CD4-positive, alpha-beta T cell treated with Interleukin-10 for 1 hour (primary cell): Measurements from ENCODE around the gene DENND1B.

ENCODE experiments used
- DNase-seq: peaks from one replicate; pipeline ENCODE4 v3.0.0-alpha.2; 2020

DENND1B gene

DNA sequence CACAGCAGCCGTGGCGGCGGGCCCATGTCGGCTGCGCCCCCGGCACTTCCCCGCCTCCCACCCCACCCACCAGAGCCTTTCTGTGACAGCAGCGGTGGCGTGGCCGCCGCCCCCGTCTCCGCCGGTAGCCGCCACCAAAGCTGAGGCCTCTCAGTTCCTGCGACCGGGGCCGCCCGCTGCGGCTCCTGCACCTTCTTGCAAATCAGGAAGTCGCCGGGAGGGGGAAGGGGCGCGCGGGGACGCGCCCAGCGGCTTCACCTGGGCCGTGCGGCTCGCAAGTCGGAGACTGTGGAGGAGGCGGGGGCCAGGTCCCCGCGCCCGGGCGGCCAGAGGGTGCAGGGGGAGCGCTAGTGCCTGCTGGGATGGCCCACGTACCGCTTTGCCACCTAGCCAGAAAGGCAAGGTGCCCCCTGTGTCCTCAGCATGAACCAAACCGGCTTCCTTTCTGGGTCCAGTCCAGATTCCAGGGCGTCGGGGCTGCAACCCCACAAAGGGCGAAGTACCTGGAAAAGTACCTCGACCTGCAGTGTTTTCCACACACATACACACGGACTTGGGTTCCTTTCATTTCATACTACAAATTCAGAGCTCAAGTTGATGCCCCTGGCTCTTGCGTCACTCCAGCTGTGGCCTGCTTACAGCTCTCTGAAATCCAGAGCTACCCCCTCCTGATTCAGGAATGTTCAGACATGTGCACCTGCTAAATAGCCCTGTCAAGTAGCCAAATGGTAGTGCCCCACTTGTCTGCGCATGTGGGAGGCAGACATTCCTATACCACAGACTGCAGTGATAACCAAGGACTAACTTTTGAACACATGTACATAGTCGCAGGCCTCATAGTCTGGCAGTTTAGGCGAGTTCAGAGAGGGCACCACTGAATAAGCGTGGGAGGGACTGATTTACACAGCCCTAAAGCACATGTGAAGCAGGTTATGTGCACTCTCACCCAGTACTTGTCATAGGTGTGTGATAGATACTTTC is at the start of gene DENND1B:
Gene DENND1B, minus strand, starts transcription at position 199 of the 981 bp plus-strand sequence. CDS start 325 bp downstream, outside the sequence.
- DNase-seq, result peak; percentile 86

- no peak for DNase-seq
Observed at GRCh38 chr1:197814306-197814705, 39.0 kb upstream of the DENND1B start.

- no peak for DNase-seq
Observed at GRCh38 chr1:197813741-197814140, 38.5 kb upstream of the DENND1B start.

DNA sequence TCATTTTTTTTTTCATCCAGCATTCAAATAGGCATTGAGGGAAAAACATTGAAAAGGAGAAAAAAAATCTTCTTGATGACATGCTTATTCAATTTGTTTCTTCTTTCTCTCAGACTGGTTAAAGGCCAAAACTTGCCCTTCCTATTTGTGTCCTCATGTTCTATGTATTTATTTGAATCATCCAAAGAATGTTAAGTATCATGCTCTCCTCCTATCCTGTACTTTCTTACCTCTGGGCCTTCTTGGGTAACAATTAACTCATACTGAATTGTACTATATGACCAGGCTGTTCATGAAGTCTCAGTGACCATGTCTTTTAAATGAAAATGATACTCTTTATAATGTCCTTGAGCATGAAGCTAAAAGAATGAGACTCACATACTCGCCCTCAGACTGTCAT is 36.5 kb upstream of the DENND1B start:
- DNase-seq, result no peak

DNA sequence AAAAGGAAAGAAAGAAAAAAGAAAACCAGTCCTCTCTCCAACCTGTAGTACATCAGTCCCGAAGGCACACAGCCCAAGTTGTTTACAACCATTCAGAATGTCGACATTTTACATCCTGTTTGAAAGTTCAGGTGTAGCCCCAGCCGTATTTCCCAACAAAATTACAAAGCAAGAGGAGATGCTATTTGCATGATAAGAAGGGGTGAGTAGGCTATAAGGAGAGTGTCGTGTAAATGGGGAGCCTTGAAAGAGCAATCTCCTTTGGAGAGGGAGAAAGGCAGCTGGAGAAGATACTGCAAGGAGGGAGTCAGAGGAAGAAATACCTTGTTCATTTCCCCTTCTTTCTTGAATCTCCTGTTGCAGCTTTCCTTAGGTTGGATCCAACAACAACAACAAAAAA is 35.5 kb upstream of the DENND1B start:
- DNase-seq, result no peak

DNA sequence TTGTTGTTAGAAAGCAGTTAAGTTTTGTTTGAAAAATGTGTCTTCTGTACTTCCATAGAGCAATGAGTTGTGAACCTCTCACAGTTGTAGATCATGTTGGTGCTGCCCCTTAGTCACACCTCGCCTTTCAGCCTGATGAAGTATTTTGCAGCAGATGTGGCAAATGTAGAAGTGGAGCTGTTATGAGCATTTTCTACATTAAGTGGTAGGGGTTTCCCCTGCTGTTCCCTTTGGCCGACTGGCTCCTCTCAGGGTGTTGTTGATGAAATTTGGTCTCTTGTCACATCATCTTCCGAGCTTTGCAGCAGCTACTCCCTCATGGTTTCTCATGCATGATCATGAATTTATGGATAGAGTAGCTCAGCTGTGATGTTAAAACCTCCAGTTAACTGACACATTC is 33.6 kb upstream of the DENND1B start:
- DNase-seq, result no peak

DNA sequence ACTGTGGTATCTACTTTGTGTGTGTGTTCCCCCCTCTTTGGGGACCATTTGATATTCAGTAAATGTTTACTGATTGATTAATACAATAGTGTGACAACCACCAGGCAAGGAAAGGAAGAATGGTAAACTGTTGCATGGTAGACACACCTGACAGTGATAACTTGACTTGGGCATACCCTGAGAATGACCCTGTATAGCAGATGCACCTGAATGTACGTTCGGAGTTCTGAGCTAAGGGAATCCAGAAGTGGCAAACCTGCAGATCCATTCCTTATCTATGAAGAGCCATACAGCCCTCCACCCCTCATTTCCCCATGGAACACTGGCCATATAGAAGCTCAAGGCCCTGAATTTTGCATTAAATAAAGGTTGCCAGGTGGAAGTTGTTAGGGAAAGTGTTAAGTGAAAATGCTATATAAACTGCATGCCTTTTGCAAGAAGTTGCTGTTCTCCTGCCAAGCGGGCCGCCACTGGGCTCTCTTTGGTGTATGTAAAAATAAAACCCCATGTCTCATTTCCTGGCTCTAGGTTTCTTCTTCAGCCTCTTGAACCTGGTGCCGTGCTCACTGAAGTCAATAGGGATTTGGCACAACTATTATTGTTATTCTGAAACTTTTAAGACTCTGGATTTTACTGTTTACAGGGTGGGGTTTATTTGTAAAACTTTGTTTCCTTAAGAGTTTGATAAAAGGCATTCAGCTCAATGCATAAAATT is 32.6 kb upstream of the DENND1B start:
- DNase-seq, result no peak

- no peak for DNase-seq
Observed at GRCh38 chr1:197807216-197807615, 31.9 kb upstream of the DENND1B start.

DNA sequence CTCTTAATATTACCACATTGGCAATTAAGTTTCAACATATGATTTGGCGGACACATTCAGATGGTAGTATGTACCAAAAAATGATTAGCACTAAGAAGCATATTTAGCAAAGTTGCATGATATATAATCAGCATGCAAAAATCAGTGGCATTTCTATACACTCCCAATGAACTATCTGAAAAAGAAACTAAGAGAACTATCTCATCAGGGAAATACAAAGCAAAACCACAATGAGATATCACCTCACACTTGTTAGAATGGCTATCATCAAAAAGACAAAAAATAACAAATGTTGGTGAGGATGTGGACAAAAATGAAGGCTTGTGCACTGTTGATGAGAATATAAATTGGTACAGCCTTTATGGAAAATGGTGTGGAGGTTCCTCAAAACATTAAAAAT is 31.4 kb upstream of the DENND1B start:
- no peak for DNase-seq

DNA sequence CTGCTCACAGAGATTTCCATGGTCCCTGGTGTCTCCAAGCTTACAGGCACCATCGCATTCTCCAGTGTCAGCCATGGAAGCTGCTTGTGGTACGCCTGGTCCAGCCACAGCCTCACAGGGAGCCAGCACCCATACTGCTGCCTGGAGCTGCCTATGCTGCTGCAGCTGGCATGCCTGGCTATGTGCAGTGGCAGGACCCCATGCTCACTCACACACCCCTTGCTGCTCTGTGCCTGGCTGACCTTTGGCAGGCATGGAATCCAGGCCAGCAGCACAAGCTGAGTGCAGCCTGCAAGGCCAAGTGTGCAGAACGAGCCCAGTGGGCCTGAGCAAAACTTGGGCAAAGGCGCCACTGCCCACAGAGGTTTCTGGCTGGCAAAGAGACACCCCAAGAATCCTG is 26.4 kb upstream of the DENND1B start:
- no peak for DNase-seq

DNA sequence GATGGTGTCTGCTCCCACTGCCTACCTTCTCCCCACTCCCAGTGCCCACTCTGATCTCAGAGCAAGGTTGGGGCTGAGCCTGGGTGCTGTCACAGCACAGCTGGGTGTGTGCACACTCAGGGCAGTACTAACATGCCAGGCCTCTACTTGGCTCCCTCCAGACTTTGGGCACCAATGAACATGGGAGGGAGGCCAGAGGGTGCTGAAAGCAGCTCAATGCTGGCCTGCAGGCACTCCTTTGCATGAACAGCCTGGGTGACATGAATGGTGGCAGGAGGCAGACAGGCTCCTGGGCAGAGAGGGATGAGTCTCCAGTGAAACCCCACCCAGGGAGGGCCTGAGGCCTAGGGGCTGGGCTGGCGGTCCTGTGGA is 25.8 kb upstream of the DENND1B start:
- no peak for DNase-seq

DNA sequence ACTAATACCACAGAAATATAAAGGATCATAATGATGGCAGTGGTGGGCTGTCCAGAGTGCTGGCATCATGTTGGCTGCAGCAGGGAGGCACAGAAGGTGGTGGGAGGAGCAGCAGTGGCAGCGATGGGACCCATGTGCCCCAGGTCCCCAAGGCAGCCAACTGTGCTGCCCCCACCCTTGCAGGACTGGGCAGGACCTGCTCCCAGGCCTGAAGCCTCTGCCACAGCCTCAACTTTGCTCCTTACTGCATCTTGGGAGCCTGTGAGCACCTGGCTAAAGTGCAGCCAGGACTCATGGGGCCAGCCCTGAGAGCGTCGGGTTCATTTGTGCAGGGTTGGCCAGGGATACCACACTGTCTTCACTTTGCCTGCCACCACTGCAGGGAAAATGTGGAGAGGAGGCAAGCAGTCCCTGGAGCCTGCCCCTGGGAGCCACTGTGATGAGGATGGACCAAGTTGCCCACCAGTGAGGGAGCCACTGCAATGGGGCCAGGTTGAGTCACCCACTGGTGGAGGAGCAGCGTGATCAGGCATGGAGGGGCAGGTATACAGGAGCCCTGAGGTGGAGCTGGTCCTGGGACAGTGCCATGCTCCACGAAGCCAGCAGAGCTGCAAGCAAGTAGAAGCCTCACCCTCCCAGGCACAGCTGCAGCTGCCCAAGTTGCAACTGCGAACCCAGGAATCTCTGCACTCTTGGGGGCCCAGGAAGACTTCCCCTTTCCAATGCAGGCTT is 25.3 kb upstream of the DENND1B start:
- DNase-seq, result no peak

- DNase-seq, result no peak
Observed at GRCh38 chr1:197799271-197799670, 24.0 kb upstream of the DENND1B start.

DNA sequence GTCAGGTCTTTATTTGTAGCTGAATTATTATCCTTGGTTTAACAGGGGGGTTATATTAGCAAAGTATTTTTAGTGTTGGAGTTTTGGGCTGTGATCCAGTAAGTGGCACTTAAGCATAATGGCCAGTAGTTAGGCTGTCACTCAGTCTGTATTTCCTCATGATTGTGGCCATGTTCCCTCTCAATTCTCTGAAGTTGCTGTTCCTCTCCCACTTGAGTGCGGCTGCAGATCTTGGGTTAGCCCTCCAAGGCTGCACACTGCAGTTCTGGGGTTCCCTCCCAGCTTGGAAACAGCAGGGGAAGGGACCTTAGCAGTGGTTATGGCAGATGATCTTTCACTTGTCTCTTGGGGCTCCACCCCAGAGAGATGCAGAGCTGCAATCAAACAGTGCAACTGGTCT is 23.2 kb upstream of the DENND1B start:
- no peak for DNase-seq

DNA sequence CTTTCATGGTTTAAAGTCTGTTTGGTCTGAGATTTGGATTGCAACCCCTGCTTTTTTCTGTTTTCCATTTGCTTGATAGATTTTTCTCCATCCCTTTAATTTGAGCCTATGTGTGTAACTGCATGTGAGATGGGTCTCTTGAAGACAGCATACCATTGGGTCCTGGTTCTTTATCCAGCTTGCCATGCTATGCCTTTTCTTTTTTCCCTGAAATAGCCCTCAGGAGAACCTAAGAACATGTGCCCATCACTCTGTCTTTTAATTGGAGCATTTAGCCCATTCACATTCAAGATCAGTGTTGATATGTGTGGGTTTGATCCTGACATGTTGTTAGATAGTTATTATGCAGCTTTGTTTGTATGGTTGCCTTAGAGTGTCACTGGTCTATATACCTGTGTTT is 21.7 kb upstream of the DENND1B start:
- no peak for DNase-seq

- DNase-seq, result no peak
Observed at GRCh38 chr1:197788741-197789739, 13.8 kb upstream of the DENND1B start.

DNA sequence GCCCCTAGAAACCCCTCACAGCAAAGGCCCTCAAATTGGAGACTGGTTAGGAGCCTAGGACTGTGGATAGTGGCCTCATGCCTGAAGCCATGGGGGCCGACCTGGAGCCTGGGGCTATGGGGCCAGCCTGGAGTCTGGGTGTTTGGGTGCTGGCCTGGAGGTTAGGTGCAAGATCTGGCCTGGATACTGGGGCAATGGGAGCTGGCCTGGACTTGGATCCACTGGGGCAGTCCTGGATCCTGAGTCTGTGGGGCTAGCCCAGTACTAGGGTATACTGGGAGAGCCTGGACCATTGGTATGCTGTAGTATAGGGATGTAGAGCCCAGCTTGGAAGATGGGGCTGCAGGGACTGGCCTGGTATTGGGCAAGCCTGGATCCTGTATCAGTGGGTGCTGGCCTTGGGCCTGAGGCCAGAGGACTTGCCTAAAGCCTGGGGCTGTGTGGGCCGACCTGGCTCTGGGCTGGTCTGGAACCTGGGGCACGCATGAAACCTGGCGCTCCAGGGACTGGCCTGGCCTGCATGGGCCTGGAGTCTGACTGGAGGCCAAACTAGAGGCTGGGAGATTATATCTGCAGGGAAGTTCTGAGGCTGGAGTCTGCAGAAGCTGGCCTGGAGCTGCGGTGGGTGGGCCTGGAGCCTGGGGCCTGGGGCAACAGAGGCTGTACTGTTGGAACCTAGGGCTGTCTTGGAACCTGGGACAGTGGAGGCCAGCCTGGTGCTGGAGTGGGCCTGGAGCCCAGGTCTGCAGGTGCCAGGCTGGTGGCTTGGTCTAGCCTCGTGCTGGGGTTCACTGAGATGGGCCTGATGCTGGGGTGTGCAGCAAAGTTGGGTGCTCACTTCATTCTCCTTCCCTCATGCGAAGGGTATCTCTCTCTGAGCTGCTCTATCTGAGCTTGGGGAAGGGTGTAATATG is 12.6 kb upstream of the DENND1B start:
- DNase-seq, result no peak

GRCh38 chr1:197787056-197787455 is 11.8 kb upstream of the DENND1B start:
- DNase-seq, result no peak

GRCh38 chr1:197786280-197786679 is 11.0 kb upstream of the DENND1B start:
- DNase-seq, result no peak

DNA sequence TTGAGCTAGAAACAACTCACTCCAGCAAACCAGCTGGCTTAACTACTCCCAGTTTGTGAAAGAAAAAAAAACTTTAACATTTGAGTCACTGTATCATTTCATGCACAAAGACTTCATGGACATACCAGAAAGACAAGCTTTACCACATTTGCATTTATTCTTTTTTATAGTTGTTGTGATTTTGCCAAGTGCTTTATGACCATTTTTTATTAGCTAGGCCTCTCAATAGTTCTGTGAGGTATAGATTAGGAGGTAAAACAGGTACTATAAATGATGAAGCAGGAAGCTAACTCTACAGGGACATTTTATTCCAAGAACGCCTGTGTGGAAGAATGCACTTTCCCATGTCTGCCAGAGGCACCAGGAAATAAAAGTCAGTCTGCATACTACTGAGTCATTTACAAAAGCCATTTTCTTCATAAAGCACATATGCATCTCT is 8.2 kb upstream of the DENND1B start:
- DNase-seq, result no peak
